GM06990 (cell line): ENCODE data around the gene KRTAP9-6.
"Not testable (repeated sequence)": the region's sequence is repeated elsewhere in the genome, so short reads cannot be mapped to it uniquely, and the experiment has no call there.

ENCODE experiments used
- DNase-seq: peaks from one replicate; pipeline ENCODE4 v3.0.0-alpha.2; 2011; ENCODE audit not compliant: insufficient read length; ENCODE audit errors: extremely low read depth
- H3K27me3 ChIP-seq: replicated peaks from 2 replicates; pipeline ENCODE4 v1.6.0; 2011; ENCODE audit warnings: low read length; ENCODE audit not compliant: control insufficient read depth, insufficient read depth
- H3K36me3 ChIP-seq: 2 replicates; pipeline ENCODE4 v1.5.1; 2011; ENCODE audit warnings: low read length; ENCODE audit not compliant: control insufficient read depth, insufficient read depth
- H3K4me3 ChIP-seq: replicated peaks from 2 replicates; pipeline ENCODE4 v1.5.1; 2011; ENCODE audit warnings: low read depth, mild to moderate bottlenecking, control low read depth, low read length
- TF ChIP-seq, protein P1 (sequence below): IDR thresholded peaks from 2 replicates; pipeline ENCODE4 v1.5.1; 2011; ENCODE audit warnings: low read length, control low read depth, mild to moderate bottlenecking, inconsistent platforms; ENCODE audit not compliant: insufficient read depth, poor library complexity, severe bottlenecking

The KRTAP9-6 gene, protein sequence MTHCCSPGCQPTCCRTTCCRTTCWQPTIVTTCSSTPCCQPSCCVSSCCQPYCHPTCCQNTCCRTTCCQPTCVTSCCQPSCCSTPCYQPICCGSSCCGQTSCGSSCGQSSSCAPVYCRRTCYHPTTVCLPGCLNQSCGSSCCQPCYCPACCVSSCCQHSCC

DNA sequence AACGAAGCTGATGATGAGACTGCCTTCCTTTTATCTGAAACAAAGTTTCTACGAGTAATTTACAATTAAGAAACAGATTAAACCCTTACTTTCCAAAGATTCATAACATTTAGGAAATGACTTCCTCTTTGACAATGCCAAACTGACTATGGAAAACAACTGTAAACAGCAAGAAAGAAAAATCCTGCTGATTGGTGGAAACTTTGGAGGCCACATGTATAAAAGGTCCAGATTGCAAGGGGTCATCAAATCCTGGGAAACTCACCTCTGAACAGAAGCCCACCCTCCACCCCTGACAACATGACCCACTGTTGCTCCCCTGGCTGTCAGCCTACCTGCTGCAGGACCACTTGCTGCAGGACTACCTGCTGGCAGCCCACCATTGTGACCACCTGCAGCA lies at the start of gene KRTAP9-6:
Gene KRTAP9-6, plus strand, starts transcription at position 301 of the 400 bp plus-strand sequence. Its CDS starts 0 bp downstream, at position 301.
- DNase-seq: no peak
- Histone ChIP-seq H3K36me3 (no peaks in the 10 kb centered on the region), H3K4me3 (no peak within 1 kb of the TSS), H3K27me3 (no peaks in the 10 kb centered on the region)
- TF ChIP-seq, protein P1, sequence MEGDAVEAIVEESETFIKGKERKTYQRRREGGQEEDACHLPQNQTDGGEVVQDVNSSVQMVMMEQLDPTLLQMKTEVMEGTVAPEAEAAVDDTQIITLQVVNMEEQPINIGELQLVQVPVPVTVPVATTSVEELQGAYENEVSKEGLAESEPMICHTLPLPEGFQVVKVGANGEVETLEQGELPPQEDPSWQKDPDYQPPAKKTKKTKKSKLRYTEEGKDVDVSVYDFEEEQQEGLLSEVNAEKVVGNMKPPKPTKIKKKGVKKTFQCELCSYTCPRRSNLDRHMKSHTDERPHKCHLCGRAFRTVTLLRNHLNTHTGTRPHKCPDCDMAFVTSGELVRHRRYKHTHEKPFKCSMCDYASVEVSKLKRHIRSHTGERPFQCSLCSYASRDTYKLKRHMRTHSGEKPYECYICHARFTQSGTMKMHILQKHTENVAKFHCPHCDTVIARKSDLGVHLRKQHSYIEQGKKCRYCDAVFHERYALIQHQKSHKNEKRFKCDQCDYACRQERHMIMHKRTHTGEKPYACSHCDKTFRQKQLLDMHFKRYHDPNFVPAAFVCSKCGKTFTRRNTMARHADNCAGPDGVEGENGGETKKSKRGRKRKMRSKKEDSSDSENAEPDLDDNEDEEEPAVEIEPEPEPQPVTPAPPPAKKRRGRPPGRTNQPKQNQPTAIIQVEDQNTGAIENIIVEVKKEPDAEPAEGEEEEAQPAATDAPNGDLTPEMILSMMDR: no peak

DNA sequence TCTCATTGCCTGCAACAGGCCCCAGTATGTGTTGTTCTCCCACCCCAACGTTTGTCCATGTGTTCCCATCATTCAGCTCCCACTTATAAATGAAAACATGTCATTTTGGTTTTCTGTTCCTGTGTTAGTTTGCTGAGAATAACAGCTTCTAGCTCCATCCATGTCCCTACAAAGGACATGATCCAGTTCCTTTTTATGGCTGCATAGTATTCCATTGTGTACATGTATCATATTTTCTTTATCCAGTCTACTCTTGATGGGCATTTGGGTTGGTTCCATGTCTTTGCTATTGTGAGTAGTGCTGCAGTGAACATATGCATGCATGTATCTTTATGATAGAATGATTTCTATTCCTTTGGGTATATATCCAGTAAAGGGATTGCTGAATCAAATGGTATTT lies 49.5 kb upstream of the KRTAP9-6 start:
- TF ChIP-seq, protein P1: no peak
- H3K27me3 ChIP-seq: no peaks in the 10 kb centered on the region
- no peak overlapping the region for H3K4me3 ChIP-seq
- no peaks in the 10 kb centered on the region for H3K36me3 ChIP-seq
- DNase-seq: no peak

DNA sequence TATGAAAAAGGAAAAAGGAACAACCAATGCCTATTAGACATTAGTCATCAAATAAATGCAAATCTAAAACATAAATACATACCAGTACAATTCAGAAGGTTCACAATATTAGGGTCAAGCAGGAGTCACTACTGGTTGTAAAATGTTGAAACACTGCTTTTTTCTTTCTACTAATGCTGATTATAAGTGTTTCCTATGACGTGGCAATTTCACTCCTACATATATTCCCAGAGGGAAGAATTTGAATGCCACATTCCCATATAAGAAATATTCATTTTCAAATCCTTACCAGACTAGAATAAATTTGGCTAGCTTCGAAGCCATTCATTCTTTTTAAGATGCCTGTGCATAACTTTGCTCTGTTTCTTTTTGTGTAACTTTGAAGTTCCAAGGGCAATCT lies 41.4 kb upstream of the KRTAP9-6 start:
- Histone ChIP-seq H3K27me3 (no peaks in the 10 kb centered on the region), H3K4me3 (no peak overlapping the region), H3K36me3 (no peaks in the 10 kb centered on the region)
- TF ChIP-seq, protein P1: no peak
- no peak for DNase-seq

DNA sequence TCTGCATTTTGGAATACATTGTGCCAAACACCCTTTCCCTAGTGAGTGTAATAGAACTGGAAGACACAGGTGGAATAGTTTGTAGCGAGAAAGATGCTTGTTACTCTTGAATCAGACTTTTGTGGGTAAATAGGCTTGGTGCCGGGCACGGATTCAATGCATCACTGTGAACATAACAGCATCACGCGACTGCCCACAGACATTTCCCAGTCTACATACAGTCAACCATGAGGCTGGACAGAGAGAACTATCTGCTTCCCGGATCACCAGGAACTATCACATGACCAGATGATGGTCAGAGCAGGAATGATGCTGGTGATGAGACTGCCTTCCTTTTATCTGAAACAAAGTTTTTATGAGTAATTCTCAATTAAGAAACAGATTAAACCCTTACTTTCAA lies 39.1 kb upstream of the KRTAP9-6 start:
- TF ChIP-seq, protein P1: no peak
- no peaks in the 10 kb centered on the region for H3K27me3 ChIP-seq
- H3K4me3 ChIP-seq: no peak overlapping the region
- no peaks in the 10 kb centered on the region for H3K36me3 ChIP-seq
- DNase-seq: no peak

DNA sequence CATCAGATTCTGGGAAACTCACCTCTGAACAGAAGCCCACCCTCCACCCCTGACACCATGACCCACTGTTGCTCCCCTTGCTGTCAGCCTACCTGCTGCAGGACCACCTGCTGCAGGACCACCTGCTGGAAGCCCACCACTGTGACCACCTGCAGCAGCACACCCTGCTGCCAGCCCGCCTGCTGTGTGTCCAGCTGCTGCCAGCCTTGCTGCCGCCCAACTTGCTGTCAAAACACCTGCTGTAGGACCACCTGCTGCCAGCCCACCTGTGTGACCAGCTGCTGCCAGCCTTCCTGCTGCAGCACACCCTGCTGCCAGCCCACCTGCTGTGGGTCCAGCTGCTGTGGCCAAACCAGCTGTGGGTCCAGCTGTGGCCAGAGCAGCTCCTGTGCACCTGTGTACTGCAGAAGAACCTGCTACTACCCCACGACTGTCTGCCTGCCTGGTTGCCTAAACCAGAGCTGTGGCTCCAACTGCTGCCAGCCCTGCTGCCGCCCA lies 38.5 kb upstream of the KRTAP9-6 start, which contains the start of gene KRTAP9-2:
Gene KRTAP9-2, plus strand, starts transcription at position 51 of the 498 bp plus-strand sequence. Its CDS starts 7 bp downstream, at position 58.
- not testable (repeated sequence) for H3K27me3 ChIP-seq, H3K36me3 ChIP-seq, DNase-seq, H3K4me3 ChIP-seq

DNA sequence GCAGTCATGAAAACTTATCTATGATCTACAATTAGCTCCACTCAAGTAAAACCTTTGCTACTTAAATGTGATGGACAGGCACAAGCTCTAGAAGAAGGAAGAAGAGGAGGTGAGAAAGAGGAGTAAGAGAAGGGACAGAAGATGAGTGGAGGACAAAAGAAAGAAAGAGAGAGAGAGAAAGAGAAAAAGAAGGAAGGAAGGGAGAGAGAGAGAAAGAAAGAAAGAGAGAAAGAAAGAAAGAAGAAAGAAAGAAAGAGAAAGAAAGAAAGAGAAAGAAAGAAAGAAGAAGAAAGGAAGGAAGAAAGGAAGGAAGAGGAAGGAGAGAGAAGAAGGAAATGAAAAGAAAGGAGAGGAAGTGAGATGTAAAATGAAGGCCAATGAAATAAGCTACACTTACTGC lies 35.1 kb upstream of the KRTAP9-6 start:
- TF ChIP-seq, protein P1: no peak
- H3K36me3 ChIP-seq: no peaks in the 10 kb centered on the region
- DNase-seq: no peak
- no peak overlapping the region for H3K4me3 ChIP-seq
- H3K27me3 ChIP-seq: no peaks in the 10 kb centered on the region
